AG04450 (cell line): ENCODE data around the gene HOXB5. TPM values are rescaled to one million over a fixed set of nuclear protein-coding genes. Genes with fewer than 3 reads are reported as not detected.

ENCODE experiments used
- CTCF ChIA-PET: fragments of 300-600, 350-600 bp; formaldehyde crosslinking; extraction: SDS; loops from one replicate; lab custom pipeline; 2022; ENCODE audit warnings: antibody characterized with exemption, inconsistent platforms; lab: Charles Lee
- POLR2A ChIA-PET: fragments of 350-600 bp; formaldehyde crosslinking; extraction: SDS; loops from one replicate; lab custom pipeline; 2021; ENCODE audit warnings: antibody characterized with exemption, inconsistent platforms; lab: Yijun Ruan, JAX
- DNase-seq: peaks from one replicate; pipeline ENCODE4 v3.0.0-alpha.2; 2011; ENCODE audit warnings: low read depth, low spot score
- H3K27ac ChIP-seq: one replicate; pipeline ENCODE4 v1.5.1; 2012; ENCODE audit warnings: low read depth, low read length, control low read depth
- H3K27me3 ChIP-seq: one replicate; pipeline ENCODE4 v1.6.0; 2012; ENCODE audit warnings: low read length; ENCODE audit not compliant: control insufficient read depth, insufficient read depth
- H3K4me3 ChIP-seq: 2 replicates; pipeline ENCODE4 v1.5.1; 2011; ENCODE audit warnings: mild to moderate bottlenecking, low read depth, low read length, control low read depth
- H3K9me3 ChIP-seq: 2 replicates; pipeline ENCODE4 v1.5.1; 2012; ENCODE audit warnings: low read length; ENCODE audit not compliant: control insufficient read depth, insufficient read depth
- CTCF ChIP-seq: IDR thresholded peaks from 2 replicates; pipeline ENCODE4 v1.5.1; 2011; ENCODE audit warnings: low read depth, low read length, control low read depth, inconsistent platforms
- polyA plus RNA-seq: library from polyadenylated mRNA; depleted of rRNA; stranded (reverse); fragments of >200 nt; gene quantifications from 2 replicates; pipeline ENCODE4 v1.2.3, GENCODE V29; 2011

HOXB5 gene
- polyA plus RNA-seq, 1 experiment = 9.4 TPM

DNA sequence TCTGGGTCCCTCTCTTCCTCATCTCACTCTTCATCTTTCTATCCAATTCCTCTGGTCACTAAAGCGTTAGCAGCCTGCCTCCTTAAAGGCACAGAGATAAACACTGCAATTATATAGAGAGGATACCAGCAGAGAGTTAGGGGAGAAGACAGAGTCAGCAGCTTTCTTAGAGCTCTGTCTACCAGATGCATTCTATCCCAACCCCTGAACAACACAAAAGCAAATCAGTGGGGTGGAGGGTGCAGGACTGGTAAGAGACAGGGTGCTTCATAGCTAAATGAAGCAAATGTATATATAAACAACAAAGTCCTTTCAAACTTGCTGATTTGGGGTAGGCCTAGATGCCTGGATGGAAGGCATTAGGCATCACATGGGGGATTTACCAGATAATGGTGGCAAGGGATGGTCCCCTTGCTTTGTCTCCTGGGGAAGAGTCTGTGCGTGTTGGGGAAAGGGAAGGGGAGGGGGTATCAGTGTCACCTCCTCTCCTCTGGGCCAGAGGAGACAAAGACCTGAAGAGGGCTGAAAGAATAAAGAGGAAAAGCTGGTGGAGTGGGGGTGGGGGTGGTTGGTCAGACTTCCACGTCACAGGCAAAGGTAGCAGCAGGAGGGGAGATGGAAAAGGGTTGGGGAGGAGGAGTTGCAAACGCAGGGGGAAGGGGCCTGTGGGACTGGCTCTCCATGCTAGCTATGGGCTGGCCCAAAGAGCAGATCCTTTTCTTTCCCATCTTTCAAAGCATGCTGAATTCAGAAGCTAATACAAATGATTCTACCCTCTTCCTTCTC, 27.5 kb downstream of the HOXB5 start:
- no peak for TF ChIP-seq CTCF
- Histone ChIP-seq H3K27ac (peak overlapping the region; percentile 83), H3K9me3 (no peaks in the 10 kb centered on the region), H3K4me3 (peak overlapping the region; percentile 65), H3K27me3 (no peaks in the 10 kb centered on the region)
- no peak for DNase-seq
- POLR2A ChIA-PET = interaction anchor here (0.8 to 1.6 kb wide), 4 partner anchors 10 to 25 kb away, joined by 3 to 12 read pairs (median 4); no protein-coding TSS in a partner anchor
- CTCF ChIA-PET = interaction anchor here (0.6 to 1.9 kb wide), 3 partner anchors 215 to 433 kb away, joined by 3 to 5 read pairs (median 5); no protein-coding TSS in a partner anchor

DNA sequence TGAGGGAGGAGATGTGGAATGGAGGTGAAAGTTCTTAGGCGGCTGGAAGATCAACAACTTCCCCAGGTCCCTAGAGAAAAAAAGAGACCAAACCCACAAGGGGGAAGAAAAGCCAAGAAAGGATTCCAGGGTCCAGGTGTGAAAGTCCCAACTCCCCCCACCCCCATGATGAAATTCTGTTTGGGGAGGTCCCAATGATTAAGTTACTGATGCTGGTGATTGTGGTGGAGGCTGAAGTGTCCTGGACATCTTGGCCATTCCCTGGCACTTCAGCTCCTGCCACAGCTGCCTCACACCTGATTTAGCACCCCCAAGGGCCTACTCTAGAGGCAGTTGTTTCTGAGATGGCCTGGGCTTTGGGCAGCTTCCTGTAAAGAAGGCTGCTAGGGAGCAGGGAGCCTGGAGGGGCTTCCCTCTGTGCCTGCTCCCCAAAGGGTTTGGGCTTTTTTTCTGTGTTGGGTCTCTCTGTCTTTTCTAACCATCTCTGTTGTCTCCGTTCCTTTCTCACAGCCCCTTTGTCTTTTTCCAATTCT, 28.5 kb downstream of the HOXB5 start:
- no peaks in the 10 kb centered on the region for H3K9me3 ChIP-seq
- TF ChIP-seq CTCF = no peak
- H3K4me3 ChIP-seq = peak overlapping the region; percentile 65
- DNase-seq = no peak
- H3K27ac ChIP-seq = peak overlapping the region; percentile 83
- no peaks in the 10 kb centered on the region for H3K27me3 ChIP-seq
- ChIA-PET POLR2A (interaction anchor here (1.1 kb wide), 1 partner anchor 14 kb away, joined by 3 read pairs; no protein-coding TSS in a partner anchor), CTCF (interaction anchor here (1.8 kb wide), 1 partner anchor 214 kb away, joined by 5 read pairs; no protein-coding TSS in a partner anchor)

DNA sequence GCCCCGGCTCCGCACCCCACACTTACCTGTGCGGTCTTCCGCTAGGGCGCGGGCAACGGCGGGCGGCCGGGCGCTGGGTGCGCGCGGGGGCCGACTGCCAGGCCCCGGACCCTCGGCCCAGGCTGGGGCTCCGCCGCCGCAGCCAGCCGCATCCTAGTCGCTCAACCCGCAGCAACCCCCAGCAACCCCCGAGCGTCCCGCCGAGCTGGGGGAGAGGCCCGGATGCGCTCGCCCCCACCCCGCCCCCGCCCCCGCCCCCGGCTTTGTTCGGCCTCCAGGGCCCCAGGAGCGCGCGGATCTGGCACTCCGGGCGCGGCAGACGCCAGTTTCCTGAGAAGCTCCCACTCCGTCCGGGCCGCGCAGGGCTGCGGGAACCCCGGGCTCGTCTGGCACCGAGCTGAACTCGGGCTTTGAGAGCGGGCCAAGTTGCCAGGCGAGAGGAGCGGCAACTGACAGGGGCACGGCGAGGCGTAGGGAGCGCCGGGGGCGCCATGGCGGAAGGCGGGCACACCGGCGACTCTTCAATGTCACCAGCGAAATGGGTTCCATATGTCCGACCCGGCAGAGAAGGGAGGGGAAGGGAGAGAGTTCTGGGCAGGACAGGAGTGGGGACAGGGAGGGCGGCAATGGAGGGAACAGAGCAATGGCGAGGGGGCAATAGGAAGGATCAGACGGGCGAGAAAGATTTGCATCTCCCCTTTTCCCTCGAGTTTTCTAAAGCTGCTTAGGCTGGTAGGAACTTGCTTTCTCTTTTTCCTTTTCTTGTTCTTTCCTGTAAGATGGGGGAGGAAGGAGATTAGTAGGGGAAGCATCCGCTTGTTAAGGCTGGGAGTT, 29.2 kb downstream of the HOXB5 start:
- CTCF ChIA-PET = interaction anchor here (1.8 kb wide), 1 partner anchor 213 kb away, joined by 5 read pairs; no protein-coding TSS in a partner anchor
- Histone ChIP-seq H3K9me3 (no peaks in the 10 kb centered on the region), H3K27me3 (no peaks in the 10 kb centered on the region), H3K27ac (peak overlapping the region; percentile 83), H3K4me3 (peak overlapping the region; percentile 65)
- POLR2A ChIA-PET = interaction anchor here (1.1 to 1.4 kb wide), 2 partner anchors 14 to 54 kb away, joined by 3 to 7 read pairs; no protein-coding TSS in a partner anchor
- no peak for TF ChIP-seq CTCF
- DNase-seq = no peak

GRCh38 chr17:48563867-48564187, 29.8 kb downstream of the HOXB5 start:
- Histone ChIP-seq H3K27ac (peak overlapping the region; percentile 77), H3K9me3 (no peaks in the 10 kb centered on the region), H3K4me3 (peak overlapping the region; percentile 65), H3K27me3 (no peaks in the 10 kb centered on the region)
- DNase-seq = no peak
- POLR2A ChIA-PET = interaction anchor here (1.1 to 1.4 kb wide), 4 partner anchors 15 to 53 kb away, joined by 3 to 7 read pairs (median 4); no protein-coding TSS in a partner anchor
- TF ChIP-seq CTCF = no peak
- CTCF ChIA-PET = no interaction called here
